Measurements from ENCODE around the gene TMEM52.

GRCh38 chr1:1927751-1928150 lies 8.7 kb upstream of the TMEM52 start:
- TF ChIP-seq CTCF (IDR thresholded peaks at IDR 0.05; ENCODE audit: low read depth, low read length) (no peak), EZH2phosphoT487 (IDR thresholded peaks at IDR 0.05; ENCODE audit: low read depth) (no peak)
